ENCODE data around the gene EIF3D.

EIF3D gene

GRCh38 chr22:36467042-36467810, 61.7 kb downstream of the EIF3D start:
- no peak for DNase-seq (ENCODE audit: low spot score)

- DNase-seq (ENCODE audit: low spot score), result no peak
Measured at GRCh38 chr22:36466258-36466657, 62.7 kb downstream of the EIF3D start.

- no peak for DNase-seq (ENCODE audit: low spot score)
Measured at GRCh38 chr22:36465232-36466021, 63.5 kb downstream of the EIF3D start.

- no peak for DNase-seq (ENCODE audit: low spot score)
Measured at GRCh38 chr22:36464715-36465231, 64.2 kb downstream of the EIF3D start.

DNA sequence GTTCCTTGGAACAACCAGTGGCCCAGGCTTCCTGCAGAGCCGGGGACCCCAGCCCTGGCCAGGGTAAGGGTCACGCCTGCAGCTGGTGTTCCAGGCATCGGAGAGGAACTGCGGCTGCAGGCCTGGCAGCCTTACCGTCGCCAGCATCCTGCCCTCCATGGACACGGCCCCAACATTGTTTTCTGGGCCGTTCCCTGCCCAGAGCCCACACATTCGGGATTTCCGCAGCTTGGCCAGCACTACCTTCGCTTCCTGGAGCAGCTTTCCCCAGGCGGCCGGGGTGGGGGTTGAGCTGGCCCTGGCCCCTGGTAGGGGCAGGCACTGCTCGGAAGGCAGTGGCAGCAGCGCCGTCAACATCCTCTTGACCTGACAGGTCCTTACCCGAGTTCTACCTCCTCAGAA, 65.2 kb downstream of the EIF3D start:
- no peak for DNase-seq (ENCODE audit: low spot score)

DNA sequence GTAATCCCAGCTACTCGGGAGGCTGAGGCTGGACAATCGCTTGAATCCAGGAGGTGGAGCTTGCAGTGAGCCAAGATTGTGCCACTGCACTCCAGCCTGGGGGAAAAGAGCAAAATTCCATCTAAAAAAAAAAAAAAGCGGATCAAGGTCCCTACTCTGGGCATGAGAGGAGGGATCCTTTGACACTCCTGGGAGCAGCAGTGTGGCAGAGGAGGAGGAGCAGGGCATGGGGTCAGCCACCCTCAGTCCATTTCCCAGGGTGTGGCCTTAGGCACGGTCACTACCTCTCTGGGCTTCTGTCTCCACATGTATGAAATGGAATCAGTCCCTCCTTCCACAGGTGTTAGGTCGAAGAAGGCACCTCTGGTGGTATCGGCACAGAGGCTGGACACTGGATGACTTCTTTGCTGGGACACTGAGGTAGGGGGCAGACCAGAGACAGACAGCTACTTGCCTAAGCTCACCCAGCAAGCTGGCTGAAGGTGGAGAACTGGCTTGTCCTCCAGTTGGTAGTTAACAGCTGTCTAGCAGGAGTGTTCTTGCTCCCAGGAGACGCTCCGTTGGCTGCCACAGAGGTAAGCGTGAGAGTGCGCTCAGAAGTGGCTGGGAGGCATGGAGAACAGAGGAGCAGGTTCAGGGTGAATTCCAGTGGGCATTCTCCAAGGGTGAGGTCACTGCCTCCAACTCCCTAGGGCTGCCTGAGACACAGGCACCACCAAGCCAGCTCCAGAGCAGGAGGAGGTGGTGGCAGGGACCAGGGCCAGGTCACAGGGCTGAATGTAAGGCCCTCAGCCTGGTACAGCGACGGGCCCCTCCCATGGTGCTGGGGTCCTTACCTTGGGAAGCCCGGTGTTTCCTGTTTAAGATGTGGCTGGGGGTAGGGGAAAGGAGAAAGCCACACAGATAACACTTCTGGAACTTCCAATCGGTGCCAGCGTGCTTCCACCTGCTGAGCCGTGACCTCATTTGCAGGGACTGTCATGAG, 67.0 kb downstream of the EIF3D start:
- no peak for DNase-seq (ENCODE audit: low spot score)

All from activated CD4-positive, alpha-beta T cell treated with anti-CD3 and anti-CD28 coated beads, Interleukin-2, Interleukin-4, amounts not matched to agents 100 ng/mL and 50 ng/mL, durations not matched to agents 16 hours and 8 hours (primary cell).